Islet of Langerhans (tissue), 1 donor: ENCODE measurements around the gene GABRG3.
"Not testable (repeated sequence)": the region's sequence is repeated elsewhere in the genome, so short reads cannot be mapped to it uniquely, and the experiment has no call there.

ENCODE experiments used
- FAIRE-seq: peaks from one replicate; lab custom pipeline; 2011; peaks lifted over from hg19 to GRCh38; lab: Jason Lieb, UNC

Gene GABRG3

DNA sequence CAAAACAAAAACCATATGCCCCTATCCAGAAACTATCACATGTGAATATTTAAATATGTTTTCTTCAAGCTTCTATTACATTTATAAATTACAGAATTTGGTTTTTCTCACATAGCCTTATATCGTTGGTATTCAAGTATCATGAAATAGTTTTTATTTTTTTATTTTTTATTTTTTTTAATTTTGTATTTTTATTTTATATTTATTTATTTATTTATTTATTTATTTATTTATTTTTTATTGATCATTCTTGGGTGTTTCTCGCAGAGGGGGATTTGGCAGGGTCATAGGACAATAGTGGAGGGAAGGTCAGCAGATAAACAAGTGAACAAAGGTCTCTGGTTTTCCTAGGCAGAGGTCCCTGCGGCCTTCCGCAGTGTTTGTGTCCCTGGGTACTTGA lies 32.0 kb downstream of the GABRG3 start:
- not testable (repeated sequence) for FAIRE-seq

DNA sequence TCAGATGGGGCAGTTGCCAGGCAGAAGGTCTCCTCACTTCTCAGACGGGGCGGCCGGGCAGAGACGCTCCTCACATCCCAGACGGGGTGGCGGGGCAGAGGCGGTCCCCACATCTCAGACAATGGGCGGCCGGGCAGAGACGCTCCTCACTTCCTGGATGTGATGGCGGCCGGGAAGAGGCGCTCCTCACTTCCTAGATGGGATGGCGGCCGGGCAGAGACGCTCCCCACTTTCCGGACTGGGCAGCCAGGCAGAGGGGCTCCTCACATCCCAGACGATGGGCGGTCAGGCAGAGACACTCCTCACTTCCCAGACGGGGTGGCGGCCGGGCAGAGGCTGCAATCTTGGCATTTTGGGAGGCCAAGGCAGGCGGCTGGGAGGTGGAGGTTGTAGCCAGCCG lies 33.2 kb downstream of the GABRG3 start:
- FAIRE-seq, result not testable (repeated sequence)

DNA sequence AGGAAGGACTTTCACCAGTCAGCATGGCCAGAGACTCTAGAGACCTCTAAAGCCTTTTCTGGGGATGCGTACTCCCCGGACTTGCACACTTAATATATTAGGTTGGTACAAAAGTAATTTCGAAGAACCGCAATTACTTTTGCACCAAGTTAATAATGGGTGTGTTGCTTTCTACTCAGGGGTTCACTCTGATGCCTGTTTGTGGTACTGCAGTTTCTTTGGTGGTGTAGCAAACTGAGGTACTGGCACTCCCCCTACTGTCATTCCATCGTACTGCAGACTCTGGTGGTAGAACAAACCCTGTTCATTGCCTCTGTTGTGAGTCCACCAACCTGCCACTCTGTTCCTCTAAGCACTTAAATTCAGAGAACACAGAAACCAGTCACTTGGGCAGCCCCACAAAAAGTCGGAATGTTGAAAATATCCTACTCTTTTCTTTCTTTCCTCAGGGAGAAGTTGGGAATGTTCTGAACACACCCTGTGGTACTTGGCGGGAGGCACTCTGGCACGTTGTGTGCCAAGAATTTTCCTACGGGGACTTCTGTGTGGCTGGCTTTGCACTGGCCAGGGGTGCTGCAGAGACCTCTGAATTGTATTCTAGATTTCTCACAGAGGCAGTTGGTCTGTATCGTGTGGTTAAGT lies 46.3 kb downstream of the GABRG3 start:
- peak; percentile 84 for FAIRE-seq

DNA sequence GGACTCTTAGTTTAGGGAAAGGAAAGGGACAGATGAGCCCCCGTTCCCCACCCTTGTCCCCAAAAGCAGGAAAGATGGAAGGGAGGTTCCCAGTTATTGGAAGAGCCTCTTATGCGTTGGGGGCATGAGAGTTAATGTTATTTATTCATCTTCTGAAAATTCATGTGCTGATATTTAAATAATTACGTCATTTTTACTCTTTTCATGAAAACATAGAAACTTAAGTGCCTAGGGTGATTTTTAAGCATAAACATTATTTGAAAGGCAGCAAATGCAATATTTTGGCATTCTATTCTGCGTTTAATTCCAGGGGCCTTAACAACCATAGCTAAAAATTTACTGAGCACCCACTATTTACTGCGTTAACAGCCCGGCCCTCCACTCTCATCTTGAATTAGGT lies 48.7 kb downstream of the GABRG3 start:
- no peak for FAIRE-seq

DNA sequence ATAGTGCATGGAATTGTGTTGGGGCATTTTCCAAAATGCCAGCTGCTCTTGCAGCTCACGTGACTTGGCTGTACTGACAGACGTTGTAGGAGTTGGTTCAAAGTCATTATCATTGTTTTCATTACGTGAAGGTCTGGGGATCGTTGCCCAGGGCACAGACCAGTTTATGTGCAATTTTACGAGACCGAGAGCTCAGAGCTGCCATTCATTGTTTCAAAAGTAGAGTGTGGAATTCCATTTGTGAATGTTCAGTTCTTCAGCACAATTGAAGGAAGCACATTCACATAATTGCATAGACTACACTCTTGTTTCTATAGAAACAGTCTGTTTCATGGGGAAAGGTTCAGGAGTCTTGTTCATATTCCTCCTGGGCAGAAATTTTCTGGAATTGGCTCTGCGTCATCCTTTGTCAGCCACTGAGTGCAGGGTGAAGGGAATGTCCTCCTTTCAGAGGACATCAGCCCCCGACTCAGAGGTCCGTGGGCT lies 54.5 kb downstream of the GABRG3 start:
- FAIRE-seq, result no peak

DNA sequence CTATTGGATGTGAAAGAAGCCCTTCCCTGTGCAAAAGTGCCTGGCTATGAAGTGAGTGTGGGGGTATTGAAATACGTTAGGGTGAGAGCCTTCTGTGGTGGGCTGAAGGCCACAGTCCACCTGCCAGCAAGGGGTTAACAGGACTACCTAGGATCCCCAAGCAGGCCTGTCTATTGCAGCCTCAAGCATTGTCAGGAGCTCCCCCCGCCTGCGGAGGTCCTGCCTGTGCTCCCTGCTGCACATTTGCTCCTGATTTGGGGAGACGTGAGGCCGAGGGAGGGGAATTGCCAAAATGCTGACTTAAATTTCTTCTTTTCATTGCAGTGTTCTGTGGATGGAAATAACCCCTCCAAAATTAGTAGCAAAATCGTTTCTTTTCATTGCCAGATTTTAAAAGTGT lies 56.2 kb downstream of the GABRG3 start:
- FAIRE-seq, result no peak

DNA sequence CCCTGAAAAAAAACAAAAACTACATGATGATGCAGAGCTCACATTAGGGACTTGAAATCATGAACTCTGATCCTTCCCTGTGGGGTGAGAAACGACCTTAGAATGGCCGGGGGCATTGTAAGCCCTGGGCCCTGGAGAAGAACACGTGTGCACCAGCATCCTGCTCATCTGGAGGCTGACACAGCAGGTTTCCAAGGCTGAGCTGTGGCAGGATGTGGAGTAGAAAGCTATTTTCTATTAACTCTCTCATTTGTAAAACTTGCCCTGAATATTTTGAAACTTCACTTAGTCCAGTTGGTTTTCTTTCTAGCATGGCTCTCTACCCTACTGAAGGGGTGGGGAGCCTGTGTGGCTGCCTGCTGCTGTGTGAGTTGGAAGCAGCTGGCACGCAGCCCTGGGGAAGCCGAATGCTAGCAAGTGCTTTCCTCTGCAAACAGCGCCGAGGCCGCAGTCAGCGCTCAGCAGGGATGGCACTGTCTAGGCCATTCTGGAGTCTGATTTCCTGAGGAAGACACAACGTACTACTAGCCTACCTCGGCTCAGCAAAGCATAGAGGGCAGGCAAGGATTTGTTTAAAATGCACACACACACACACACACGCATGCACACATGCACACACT lies 58.0 kb downstream of the GABRG3 start:
- FAIRE-seq, result no peak

DNA sequence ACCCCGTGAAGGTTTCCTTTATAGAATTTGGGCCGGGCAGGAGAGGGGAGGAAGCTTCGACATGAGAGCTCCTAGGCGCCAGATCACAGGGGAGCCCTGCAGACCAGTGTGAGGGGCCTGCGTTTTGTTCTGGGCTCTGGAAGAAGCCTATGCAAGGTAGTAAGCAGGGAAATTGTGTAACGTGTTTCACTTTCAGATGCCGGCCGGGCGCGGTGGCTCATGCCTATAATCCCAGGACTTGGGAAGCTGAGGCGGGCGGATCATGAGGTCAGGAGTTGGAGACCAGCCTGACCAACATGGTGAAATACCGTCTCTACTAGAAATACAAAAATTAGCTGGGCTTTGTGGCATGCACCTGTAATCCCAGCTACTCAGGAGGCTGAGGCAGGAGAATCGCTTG lies 65.2 kb downstream of the GABRG3 start:
- FAIRE-seq, result no peak

DNA sequence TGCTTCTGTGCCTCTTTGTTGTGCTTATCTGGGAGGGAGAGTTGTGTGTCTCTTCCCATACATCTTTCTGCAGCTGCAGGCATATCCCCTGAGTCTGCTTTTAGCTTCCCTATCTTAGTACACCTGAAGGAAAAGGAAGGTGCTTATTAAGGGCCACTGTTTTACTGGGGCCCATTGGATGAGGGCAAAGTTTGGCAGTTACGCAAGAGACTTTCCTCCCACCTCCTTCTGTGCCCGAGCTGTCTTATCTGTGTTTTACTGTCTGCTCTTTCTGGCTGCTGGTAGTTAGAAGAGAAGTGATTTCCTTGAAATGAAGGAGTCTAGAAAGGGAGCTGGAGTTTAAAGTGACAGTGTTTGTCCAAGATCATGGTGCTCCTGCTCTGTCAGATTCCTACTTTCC lies 66.5 kb downstream of the GABRG3 start:
- FAIRE-seq, result no peak

DNA sequence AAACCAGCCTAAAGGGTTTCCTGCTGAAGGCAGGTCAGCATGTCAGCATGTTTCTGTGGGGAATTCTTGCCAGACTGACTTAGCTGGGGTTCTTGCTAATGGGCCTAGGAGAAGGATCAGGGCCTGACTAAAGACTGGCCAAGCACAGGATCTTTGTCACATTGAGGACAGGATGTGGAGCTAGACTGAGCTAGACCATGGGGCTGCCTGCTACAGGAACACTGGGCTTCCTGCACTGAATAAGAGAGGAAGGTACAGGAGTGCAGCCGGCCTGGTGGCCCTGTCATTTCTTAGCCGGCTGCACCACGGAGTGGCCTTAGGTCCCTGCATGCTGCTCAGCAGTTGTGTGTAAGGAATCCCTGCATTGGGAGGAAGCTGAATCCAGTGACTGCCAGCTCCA lies 68.2 kb downstream of the GABRG3 start:
- FAIRE-seq, result no peak

DNA sequence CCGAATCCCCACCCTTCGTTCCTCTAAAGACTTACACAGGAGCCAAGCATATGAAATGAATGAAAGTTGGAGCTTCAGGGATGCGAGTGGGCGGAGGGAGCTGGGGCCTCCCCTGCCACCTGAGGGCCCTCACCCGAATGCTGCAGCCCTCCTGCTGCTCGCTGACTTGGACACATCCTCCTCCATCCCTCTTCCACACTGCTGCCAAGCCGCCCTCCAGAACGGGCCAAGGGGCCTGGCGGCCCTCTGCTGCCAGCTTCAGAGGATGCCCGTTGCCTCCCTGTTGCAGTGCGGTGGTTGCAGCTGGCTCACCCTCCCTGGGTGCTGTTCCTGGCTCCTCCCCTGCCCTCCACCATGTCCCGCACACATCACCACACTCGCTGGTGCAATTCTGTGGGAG lies 71.2 kb downstream of the GABRG3 start:
- FAIRE-seq, result no peak

DNA sequence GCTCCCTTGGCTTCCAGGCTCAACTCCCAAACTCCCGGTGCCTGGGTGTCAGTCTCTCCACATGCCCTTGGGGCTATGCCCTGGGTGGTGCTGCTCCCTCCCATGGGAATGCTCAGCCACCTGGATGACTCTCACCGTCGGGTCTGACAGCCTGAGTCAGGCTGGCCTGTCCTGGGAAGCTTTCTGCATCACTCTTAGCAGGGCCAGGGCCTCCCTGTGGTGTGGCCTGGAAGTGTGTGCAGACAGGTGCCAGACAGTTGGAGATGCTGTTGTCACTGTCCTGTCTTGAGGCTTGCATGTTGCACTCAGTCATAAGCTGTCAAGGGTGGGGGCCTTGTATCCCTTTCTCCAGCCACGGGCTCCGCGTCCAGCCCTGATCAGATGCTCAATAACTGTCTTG lies 71.7 kb downstream of the GABRG3 start:
- FAIRE-seq, result no peak

DNA sequence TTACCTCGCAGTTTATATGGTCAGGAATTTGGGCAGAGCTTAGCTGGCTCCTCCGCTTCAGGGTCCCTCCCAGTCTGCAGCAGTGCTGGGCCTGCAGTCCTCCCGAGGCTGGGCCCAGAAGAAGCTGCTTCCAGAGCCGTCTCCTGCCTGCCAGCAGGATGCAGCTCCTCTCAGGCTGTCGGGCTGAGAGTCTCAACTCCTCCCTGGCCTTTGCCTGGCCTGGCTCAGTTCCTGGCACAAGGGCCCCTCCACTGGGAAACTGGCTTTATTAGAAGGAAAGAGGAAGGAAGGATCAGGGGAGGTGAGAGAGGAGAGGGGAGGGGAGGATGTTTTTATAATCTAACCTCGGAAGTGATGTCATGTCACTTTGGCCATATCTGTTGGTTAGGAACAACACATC lies 72.8 kb downstream of the GABRG3 start:
- no peak for FAIRE-seq

DNA sequence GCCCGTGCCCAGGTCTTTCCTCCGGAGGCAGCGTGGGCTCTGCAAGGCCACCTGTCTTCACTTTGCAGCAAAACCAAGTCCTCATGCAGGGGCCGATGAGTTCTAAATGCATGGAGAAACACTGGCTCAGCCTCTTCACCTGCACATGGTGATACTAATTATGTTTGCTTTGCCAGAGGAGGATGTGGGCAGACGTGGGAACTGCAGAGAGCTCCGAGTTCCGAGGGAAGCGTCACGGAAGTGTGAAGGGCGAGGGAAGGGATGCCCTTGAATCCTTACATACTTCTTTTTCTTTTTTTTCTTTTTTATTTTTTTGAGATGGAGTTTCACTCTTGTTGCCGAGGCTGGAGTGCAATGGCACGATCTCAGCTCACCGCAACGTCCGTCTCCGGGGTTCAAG lies 74.8 kb downstream of the GABRG3 start:
- no peak for FAIRE-seq

DNA sequence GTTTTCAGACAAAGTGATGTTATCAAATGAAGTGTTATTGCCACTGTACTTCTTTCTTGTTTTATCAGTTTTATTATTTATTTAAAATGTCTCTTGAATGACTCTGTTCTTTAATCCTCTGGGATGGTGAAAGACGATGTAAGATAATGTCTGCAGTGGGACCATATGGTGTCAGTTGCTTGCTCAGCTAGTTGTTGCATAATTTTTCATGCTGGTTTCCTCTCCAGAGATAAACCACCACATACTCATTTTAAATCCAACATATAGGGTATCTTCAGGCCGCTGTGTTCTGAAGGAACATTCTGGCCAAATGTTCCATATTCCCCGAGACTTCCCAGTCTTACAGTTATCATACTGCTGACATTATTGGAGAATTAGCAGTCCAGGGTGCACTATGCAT lies 75.9 kb downstream of the GABRG3 start:
- FAIRE-seq, result no peak

DNA sequence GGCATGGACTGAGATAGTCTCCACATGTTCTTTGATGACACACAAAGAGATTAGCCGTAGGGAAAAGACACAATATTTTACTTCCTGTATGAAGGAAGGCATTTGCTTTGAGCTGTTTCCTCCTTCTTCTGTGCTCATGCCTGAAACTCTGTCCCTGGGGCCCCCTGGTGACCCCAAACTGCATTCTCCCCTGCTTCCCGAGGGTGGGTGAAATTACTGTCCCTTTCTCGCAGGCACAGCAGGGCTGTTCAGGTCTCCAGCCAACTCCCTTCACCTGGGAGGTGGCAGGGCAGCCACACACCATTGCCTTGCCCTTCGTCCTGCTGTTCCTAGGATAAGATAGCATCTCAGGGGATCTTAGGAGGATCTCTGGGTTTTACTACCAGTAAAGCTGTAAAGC lies 79.2 kb downstream of the GABRG3 start:
- FAIRE-seq, result no peak

DNA sequence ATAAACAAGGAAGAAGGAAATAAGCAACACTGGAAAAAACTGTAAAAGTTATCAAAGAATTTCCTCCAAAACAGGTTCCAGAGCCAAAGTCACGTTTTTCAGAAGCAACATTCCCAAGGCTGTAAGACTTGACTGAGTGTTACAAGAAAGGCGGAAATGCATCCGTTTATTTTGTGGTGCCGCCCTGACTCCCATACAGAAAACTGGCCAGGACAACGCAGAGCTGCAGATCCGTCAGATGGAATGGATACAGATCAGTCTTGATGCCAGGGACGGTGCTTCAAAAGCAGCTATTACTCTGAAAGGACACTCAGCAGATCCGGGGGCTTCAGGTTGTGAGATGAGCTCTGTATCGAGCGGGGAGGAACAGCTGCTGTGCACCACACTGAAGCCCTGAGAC lies 83.4 kb downstream of the GABRG3 start:
- FAIRE-seq, result no peak

DNA sequence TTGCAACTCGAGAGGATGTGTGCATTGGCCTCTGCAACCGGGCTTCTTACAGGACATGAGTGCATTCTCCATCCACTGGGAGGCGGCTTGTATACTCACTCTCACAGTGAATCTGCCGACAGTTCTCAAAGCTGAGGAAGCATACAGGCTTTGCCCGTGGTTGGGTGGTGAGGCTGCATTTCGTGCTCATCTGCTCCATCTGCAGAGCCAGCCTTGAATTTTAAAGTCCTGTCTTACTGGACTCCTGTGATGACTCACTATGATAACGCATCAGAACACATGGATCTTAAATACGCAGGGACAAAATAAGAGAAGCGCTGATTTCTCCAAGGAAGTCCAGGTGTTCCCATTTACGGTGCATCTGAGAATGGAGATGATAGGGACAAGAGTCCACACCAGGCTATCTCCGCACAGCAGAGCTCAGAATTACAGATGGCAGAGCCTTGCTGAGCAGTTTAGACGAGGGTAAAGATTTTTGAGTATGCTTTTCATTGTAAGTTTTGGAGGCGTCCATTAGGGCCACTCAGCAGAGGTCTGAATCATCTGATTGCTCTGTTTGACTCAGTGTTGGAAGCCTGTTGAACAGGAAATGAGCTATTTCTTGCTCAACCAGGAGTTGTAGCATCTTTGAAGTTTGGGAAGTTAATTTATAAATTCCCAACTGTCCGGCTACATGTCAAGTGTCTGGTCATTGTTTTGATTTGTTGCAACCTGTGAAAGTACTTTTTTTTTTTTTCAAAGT lies 87.1 kb downstream of the GABRG3 start:
- no peak for FAIRE-seq

DNA sequence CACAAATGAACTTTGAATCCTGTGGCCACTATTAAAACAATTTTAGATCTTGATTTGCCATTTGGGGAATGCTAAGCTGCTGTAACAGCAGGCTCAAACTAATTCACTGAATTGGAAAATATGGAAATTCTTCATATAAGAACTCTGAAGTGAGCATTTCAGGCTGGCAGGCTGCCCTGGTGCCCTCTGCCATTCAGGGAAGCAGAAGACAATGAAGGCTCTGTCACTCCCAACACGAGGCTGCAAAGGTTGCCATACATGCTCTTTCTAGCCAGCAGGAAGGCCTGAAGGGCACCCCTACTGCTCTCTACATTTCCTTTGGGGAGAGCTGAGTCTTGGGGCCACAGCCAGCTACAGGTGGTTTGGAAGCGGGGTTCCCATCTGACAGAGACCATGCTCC lies 88.0 kb downstream of the GABRG3 start:
- no peak for FAIRE-seq

DNA sequence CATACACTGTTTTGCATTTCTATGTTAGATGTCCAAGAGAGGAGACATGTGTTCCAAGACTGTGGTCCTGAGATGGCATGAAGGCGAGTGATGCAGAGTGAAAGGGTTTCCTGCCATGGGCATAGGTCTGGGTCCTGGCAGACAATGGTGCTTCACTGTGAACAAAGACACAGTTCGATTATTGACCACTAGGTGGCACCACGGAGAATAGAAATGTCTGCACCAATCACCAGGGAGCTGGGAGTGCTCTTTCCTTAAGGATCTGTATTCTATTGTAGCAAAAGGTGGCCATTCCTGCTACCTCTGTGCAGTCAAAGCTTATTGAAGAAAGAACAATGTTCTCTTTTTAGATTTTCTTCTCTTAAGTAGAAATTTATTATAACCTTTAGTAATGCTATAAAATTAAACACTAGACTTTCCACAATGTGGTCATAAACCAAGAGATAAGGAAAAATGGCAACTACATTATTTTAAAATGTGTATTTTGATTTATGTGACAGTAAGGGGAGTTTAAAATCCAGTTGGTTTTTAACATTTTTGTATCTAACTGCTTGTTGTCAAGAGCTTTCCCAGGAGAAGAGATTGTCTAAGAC lies 88.7 kb downstream of the GABRG3 start:
- no peak for FAIRE-seq

DNA sequence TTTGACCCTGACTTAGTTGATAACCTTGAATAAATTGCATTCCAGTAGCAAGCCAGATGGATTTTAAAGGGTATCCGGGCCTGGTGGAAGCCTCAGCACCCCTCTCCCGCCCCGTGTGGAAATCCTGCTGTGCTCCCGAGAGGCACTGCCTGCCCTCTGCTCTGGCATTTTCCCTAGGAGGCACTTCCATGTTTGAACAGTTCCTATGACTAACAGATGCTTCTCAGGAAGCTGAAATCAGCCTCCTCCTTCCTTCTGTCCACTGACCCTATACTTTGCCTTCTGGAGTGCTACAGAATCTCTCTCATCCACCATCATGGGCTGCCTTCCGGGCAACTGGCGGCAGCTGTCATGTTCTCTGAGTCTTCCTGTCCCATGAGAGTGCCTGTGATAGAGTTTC lies 90.8 kb downstream of the GABRG3 start:
- no peak for FAIRE-seq

DNA sequence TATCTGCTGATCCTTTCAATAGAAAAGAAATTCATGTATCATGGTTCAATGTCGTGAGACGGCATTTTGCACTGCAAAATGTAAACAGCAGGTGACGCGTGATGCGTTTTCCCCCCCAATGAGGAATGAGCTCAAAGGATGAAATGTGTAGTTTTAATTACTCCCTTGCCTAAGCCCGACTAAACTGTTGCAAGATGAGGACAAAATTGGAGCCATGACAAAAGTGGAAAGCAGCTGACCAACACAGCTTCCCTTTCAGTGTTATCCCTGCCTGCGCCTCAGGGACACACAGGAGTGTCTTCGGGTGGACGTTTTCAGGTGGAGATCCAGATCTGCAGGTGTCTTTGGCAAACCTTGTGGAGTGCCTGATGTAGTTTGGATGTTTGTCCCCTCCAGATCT lies 92.0 kb downstream of the GABRG3 start:
- no peak for FAIRE-seq

DNA sequence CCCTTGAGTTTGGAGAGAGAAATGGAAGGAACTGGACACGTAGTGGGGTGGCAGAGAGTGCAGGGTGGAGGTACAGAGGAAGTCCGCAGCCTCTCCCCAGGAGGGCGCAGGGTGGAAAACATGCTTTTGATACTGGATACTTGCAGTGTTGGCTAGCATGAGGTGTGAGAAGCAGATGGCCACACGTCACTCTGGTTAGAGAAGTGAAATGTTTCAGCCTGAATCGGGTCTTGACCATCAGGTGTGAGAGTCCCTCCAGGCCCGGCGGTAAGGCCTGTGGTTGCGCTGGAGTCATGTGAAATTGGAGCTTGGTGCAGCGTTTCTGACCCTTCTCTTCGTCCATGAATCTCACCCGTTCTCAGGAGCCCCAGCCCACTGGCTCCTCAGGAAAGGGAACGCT lies 93.1 kb downstream of the GABRG3 start:
- FAIRE-seq, result no peak
